ENCODE results near the gene WWOX.

DNA sequence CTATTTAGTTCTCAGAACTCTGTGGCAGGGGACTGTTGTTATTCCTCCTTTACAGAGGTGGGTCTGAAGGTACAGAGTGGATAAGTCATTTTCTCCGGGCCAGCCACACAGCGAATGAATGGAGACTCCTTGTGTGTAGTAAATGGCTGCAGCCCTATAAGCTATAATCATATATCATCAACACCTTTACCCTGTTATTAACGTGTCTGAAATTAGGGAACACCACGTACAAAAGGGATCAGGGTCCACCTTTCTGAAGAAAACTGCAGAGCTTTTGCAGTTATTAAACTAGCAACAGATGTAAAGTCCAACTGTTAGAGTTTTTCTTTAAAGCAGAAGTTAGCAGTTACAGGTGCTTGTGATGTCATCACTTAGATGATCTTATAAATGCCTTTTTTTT, 804.4 kb downstream of the WWOX start:
- TF ChIP-seq, protein P1, sequence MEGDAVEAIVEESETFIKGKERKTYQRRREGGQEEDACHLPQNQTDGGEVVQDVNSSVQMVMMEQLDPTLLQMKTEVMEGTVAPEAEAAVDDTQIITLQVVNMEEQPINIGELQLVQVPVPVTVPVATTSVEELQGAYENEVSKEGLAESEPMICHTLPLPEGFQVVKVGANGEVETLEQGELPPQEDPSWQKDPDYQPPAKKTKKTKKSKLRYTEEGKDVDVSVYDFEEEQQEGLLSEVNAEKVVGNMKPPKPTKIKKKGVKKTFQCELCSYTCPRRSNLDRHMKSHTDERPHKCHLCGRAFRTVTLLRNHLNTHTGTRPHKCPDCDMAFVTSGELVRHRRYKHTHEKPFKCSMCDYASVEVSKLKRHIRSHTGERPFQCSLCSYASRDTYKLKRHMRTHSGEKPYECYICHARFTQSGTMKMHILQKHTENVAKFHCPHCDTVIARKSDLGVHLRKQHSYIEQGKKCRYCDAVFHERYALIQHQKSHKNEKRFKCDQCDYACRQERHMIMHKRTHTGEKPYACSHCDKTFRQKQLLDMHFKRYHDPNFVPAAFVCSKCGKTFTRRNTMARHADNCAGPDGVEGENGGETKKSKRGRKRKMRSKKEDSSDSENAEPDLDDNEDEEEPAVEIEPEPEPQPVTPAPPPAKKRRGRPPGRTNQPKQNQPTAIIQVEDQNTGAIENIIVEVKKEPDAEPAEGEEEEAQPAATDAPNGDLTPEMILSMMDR (IDR thresholded peaks at IDR 0.05) = no peak
- TF ChIP-seq POLR2A (IDR thresholded peaks at IDR 0.05) = no peak
